ENCODE measurements around the gene HOMEZ. TPM values are rescaled to one million over a fixed set of nuclear protein-coding genes. Genes with fewer than 3 reads are reported as not detected.

Gene HOMEZ
- total and polyA plus RNA-seq, 2 donors (not counting 3 experiments of a cell fraction or from before 2014, with no cell fraction given) = 11.3 to 16.8 TPM

GRCh38 chr14:23228812-23229211 is 57.1 kb downstream of the HOMEZ start:
- no peaks in the 10 kb centered on the region for H4K20me1 ChIP-seq (replicated peaks; ENCODE audit: control insufficient read depth, extremely low read depth, insufficient read depth, low read length)
- H3K4me1 ChIP-seq (ENCODE audit: control insufficient read depth, extremely low read depth, insufficient read depth, low read length) = no peaks in the 10 kb centered on the region
- TF ChIP-seq MYC (IDR thresholded peaks at IDR 0.05; ENCODE audit: low read depth, low read length) = no peak
- no peak for TF ChIP-seq JUN (IDR thresholded peaks at IDR 0.05; ENCODE audit: borderline replicate concordance, insufficient read depth, insufficient read length, low read depth)
- TF ChIP-seq GATA2 (IDR thresholded peaks at IDR 0.05; ENCODE audit: insufficient read depth, insufficient read length, low read depth, low read length) = no peak
- TF ChIP-seq FOS (IDR thresholded peaks at IDR 0.05; ENCODE audit: borderline replicate concordance, insufficient read depth, low read length) = no peak
- TF ChIP-seq EZH2 (IDR thresholded peaks at IDR 0.05; ENCODE audit: borderline replicate concordance, low read depth, low read length, severe bottlenecking) = no peak
- TF ChIP-seq POLR2A (IDR thresholded peaks at IDR 0.05; ENCODE audit: low read depth, low read length) = no peak
- TF ChIP-seq CTCF (IDR thresholded peaks at IDR 0.05; ENCODE audit: extremely low read depth in 1 of 2, insufficient read depth in 1 of 2, low read depth in 1 of 2, low read length in 2 of 2) = no peak
- no peak for TF ChIP-seq MAX (IDR thresholded peaks at IDR 0.05; ENCODE audit: insufficient read depth, insufficient read length)
- no peak for TF ChIP-seq POLR2AphosphoS5 (IDR thresholded peaks at IDR 0.05; ENCODE audit: insufficient read depth, low read depth, low read length)
- H3K9me3 ChIP-seq (replicated peaks; ENCODE audit: control insufficient read depth, insufficient read depth, low read length) = no peaks in the 10 kb centered on the region
- CTCF ChIA-PET = no interaction called here
- DNase-seq (ENCODE audit: low read depth, low spot score) = no peak
- intact Hi-C loops (cut with micrococcal nuclease) (no loop called here), dilution Hi-C loops (cut with MboI; ENCODE audit: extremely low pct_ligation_motif_present, low sequenced_read_pairs) (no loop called here)
- H3K27ac ChIP-seq (ENCODE audit: insufficient read depth, low read depth, low read length) = no peak overlapping the region
- POLR2A ChIA-PET = no interaction called here
- no peak overlapping the region for H3K9ac ChIP-seq (replicated peaks; ENCODE audit: extremely low read depth, insufficient read depth, low read length)
- H3K36me3 ChIP-seq (ENCODE audit: control insufficient read depth in 2 of 2, extremely low read depth in 1 of 2, insufficient read depth in 2 of 2, low read length in 2 of 2) = no peaks in the 10 kb centered on the region
- no peaks in the 10 kb centered on the region for H3K79me2 ChIP-seq (ENCODE audit: control insufficient read depth, insufficient read depth, low read length)
- no peak overlapping the region for H3K4me2 ChIP-seq (ENCODE audit: insufficient read depth, low read length)
- no peak overlapping the region for H2AFZ ChIP-seq (ENCODE audit: low read depth, low read length)
- no TSS peak for BruUV-seq (replicated peaks)
- peaks cover 0 to 3% of the 10 kb centered on the region in 2 experiments for H3K27me3 ChIP-seq (ENCODE audit: control insufficient read depth in 2 of 2, insufficient read depth in 2 of 2, low read length in 2 of 2)
- H3K4me3 ChIP-seq (replicated peaks in 1 of 3; ENCODE audit: insufficient read depth in 1 of 3, low read depth in 1 of 3, low read length in 3 of 3) = no peak overlapping the region
- no peak for FAIRE-seq
- H3K9me1 ChIP-seq (replicated peaks; ENCODE audit: control insufficient read depth, extremely low read depth, insufficient read depth, low read length) = no peaks in the 10 kb centered on the region

All from endothelial cell of umbilical vein (primary cell).